ENCODE measurements around the gene MVB12A. TPM values are rescaled to one million over a fixed set of nuclear protein-coding genes. Genes with fewer than 3 reads are reported as not detected.

The MVB12A gene
- total and polyA plus RNA-seq, 2 experiments from 2014 or later = 36.6 to 60.3 TPM

DNA sequence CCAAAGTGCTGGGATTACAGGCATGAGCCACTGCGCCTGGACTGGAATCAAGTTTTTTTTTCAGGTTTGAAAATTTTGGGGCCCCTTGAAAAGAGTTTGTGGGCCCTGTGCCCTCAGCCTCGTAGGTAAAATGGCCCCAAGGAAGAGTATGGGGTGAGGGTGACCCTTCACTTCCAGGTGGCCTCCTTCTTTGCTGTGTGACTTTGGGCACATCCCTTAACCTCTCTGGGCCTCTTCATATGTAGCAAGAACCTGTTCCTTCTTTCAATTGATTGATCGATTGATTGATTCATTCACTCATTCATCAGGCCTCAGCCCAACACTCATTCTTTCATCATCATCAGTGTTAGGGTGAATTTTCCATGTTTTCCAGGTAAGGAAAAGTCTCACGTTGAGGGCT, 32.0 kb downstream of the MVB12A start:
- DNase-seq (ENCODE audit: low spot score) (no peak), ATAC-seq (no peak)
- Histone ChIP-seq H3K4me1 (ENCODE audit: insufficient read depth) (peaks cover 12% of the 10 kb centered on the region), H3K27ac (ENCODE audit: low read depth) (no peak overlapping the region), H3K4me3 (no peak overlapping the region), H2AFZ (no peak overlapping the region), H3K9me2 (ENCODE audit: insufficient read depth) (no peaks in the 10 kb centered on the region), H3K4me2 (no peak overlapping the region), H3F3A (replicated peaks; ENCODE audit: low read depth) (peaks cover 3% of the 10 kb centered on the region; the same call in 1 of the 2 replicates), H3K36me3 (ENCODE audit: insufficient read depth) (no peaks in the 10 kb centered on the region), H3K79me2 (replicated peaks; ENCODE audit: insufficient read depth) (no peaks in the 10 kb centered on the region), H3K27me3 (ENCODE audit: insufficient read depth) (peaks cover 46% of the 10 kb centered on the region), H4K20me1 (replicated peaks; ENCODE audit: insufficient read depth) (no peaks in the 10 kb centered on the region)
- Mint-ChIP-seq H3K4me3 (no peak overlapping the region), H3K9me3 (peaks cover 4% of the 10 kb centered on the region; the same call in 1 of the 3 replicates), H3K27ac (no peak overlapping the region), H3K4me1 (peaks cover 15% of the 10 kb centered on the region), H3K36me3 (ENCODE audit: low read depth) (no peaks in the 10 kb centered on the region; the same call in 2 of the 3 replicates), H3K27me3 (ENCODE audit: insufficient read depth, low read depth, poor library complexity) (peaks cover 38% of the 10 kb centered on the region)
- TF ChIP-seq, protein P1, sequence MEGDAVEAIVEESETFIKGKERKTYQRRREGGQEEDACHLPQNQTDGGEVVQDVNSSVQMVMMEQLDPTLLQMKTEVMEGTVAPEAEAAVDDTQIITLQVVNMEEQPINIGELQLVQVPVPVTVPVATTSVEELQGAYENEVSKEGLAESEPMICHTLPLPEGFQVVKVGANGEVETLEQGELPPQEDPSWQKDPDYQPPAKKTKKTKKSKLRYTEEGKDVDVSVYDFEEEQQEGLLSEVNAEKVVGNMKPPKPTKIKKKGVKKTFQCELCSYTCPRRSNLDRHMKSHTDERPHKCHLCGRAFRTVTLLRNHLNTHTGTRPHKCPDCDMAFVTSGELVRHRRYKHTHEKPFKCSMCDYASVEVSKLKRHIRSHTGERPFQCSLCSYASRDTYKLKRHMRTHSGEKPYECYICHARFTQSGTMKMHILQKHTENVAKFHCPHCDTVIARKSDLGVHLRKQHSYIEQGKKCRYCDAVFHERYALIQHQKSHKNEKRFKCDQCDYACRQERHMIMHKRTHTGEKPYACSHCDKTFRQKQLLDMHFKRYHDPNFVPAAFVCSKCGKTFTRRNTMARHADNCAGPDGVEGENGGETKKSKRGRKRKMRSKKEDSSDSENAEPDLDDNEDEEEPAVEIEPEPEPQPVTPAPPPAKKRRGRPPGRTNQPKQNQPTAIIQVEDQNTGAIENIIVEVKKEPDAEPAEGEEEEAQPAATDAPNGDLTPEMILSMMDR (conservative IDR thresholded peaks at IDR 0.05; ENCODE audit: low read depth in 2 of 2) = no peak
- TF ChIP-seq NANOG (IDR thresholded peaks at IDR 0.05; ENCODE audit: borderline replicate concordance) = no peak
- TF ChIP-seq, protein P2, sequence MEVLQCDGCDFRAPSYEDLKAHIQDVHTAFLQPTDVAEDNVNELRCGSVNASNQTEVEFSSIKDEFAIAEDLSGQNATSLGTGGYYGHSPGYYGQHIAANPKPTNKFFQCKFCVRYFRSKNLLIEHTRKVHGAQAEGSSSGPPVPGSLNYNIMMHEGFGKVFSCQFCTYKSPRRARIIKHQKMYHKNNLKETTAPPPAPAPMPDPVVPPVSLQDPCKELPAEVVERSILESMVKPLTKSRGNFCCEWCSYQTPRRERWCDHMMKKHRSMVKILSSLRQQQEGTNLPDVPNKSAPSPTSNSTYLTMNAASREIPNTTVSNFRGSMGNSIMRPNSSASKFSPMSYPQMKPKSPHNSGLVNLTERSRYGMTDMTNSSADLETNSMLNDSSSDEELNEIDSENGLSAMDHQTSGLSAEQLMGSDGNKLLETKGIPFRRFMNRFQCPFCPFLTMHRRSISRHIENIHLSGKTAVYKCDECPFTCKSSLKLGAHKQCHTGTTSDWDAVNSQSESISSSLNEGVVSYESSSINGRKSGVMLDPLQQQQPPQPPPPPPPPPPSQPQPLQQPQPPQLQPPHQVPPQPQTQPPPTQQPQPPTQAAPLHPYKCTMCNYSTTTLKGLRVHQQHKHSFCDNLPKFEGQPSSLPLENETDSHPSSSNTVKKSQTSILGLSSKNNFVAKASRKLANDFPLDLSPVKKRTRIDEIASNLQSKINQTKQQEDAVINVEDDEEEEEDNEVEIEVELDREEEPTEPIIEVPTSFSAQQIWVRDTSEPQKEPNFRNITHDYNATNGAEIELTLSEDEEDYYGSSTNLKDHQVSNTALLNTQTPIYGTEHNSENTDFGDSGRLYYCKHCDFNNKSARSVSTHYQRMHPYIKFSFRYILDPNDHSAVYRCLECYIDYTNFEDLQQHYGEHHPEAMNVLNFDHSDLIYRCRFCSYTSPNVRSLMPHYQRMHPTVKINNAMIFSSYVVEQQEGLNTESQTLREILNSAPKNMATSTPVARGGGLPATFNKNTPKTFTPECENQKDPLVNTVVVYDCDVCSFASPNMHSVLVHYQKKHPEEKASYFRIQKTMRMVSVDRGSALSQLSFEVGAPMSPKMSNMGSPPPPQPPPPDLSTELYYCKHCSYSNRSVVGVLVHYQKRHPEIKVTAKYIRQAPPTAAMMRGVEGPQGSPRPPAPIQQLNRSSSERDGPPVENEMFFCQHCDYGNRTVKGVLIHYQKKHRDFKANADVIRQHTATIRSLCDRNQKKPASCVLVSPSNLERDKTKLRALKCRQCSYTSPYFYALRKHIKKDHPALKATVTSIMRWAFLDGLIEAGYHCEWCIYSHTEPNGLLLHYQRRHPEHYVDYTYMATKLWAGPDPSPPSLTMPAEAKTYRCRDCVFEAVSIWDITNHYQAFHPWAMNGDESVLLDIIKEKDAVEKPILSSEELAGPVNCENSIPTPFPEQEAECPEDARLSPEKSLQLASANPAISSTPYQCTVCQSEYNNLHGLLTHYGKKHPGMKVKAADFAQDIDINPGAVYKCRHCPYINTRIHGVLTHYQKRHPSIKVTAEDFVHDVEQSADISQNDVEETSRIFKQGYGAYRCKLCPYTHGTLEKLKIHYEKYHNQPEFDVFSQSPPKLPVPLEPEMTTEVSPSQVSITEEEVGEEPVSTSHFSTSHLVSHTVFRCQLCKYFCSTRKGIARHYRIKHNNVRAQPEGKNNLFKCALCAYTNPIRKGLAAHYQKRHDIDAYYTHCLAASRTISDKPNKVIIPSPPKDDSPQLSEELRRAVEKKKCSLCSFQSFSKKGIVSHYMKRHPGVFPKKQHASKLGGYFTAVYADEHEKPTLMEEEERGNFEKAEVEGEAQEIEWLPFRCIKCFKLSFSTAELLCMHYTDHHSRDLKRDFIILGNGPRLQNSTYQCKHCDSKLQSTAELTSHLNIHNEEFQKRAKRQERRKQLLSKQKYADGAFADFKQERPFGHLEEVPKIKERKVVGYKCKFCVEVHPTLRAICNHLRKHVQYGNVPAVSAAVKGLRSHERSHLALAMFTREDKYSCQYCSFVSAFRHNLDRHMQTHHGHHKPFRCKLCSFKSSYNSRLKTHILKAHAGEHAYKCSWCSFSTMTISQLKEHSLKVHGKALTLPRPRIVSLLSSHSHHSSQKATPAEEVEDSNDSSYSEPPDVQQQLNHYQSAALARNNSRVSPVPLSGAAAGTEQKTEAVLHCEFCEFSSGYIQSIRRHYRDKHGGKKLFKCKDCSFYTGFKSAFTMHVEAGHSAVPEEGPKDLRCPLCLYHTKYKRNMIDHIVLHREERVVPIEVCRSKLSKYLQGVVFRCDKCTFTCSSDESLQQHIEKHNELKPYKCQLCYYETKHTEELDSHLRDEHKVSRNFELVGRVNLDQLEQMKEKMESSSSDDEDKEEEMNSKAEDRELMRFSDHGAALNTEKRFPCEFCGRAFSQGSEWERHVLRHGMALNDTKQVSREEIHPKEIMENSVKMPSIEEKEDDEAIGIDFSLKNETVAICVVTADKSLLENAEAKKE (CRISPR knock-in tag; IDR thresholded peaks at IDR 0.05) = no peak
- no peak for TF ChIP-seq EZH2 (IDR thresholded peaks at IDR 0.05; ENCODE audit: low read depth, unreplicated experiment)
- TF ChIP-seq ZNF114 (CRISPR knock-in tag; IDR thresholded peaks at IDR 0.05) = no peak
- no peak for TF ChIP-seq STAT1 (IDR thresholded peaks at IDR 0.05; ENCODE audit: unreplicated experiment)
- no peak for TF ChIP-seq POLR2AphosphoS5 (IDR thresholded peaks at IDR 0.05; ENCODE audit: low read depth)
- TF ChIP-seq ZNF331 (CRISPR knock-in tag; IDR thresholded peaks at IDR 0.05; ENCODE audit: low read depth) = no peak
- no peak for TF ChIP-seq CREB1 (CRISPR knock-in tag; IDR thresholded peaks at IDR 0.05; ENCODE audit: low read depth)
- TF ChIP-seq JUNB (IDR thresholded peaks at IDR 0.05; ENCODE audit: unreplicated experiment) = no peak
